IPS-18a (cell line): ENCODE results near the gene ECHDC3.
"Not testable (repeated sequence)": the region's sequence is repeated elsewhere in the genome, so short reads cannot be mapped to it uniquely, and the experiment has no call there.

Experiments used
- H3K27ac ChIP-seq: one replicate; pipeline ENCODE4 v1.5.1; 2013; ENCODE audit warnings: low read length
- H3K27me3 ChIP-seq: one replicate; pipeline ENCODE4 v1.6.1; 2013; ENCODE audit warnings: mild to moderate bottlenecking, low read length; ENCODE audit not compliant: control insufficient read depth, insufficient read depth
- H3K36me3 ChIP-seq: one replicate; pipeline ENCODE4 v1.6.1; 2013; ENCODE audit warnings: low read depth, low read length; ENCODE audit not compliant: control insufficient read depth
- H3K4me1 ChIP-seq: one replicate; pipeline ENCODE4 v1.6.1; 2013; ENCODE audit warnings: low read depth, low read length; ENCODE audit not compliant: control insufficient read depth
- H3K4me3 ChIP-seq: one replicate; pipeline ENCODE4 v1.5.1; 2013; ENCODE audit warnings: low read length
- H3K9ac ChIP-seq: one replicate; pipeline ENCODE4 v1.6.1; 2013; ENCODE audit warnings: mild to moderate bottlenecking, low read length, moderate library complexity
- H3K9me3 ChIP-seq: one replicate; pipeline ENCODE4 v1.6.1; 2013; ENCODE audit warnings: low read depth, low read length; ENCODE audit not compliant: control insufficient read depth

The ECHDC3 gene

DNA sequence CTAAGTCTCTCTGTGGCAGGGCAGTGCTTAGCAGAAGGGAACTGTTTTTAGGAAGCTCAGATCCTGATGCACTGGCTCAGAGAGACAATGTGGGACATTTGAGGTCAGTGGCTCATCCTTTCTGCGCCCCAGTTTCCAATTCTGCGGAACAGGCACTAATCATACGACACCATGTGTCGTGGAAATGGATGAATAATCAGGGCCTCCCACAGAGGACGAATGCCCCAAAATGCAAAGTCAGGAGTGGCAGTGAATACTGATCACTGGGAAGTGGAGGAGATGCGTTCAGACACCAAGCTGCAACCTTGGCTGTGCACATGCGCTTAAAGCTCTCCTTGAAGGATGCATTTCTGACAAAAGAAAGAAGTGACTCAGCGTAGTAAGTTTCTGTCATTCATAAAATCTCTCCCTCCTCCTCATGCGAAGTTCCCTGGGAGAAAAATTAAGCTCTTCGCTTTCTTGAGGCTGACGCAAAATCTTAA is 21.9 kb upstream of the ECHDC3 start:
- H3K9ac ChIP-seq = no peak overlapping the region
- no peak overlapping the region for H3K4me3 ChIP-seq
- no peaks in the 10 kb centered on the region for H3K36me3 ChIP-seq
- H3K9me3 ChIP-seq = no peaks in the 10 kb centered on the region
- no peak overlapping the region for H3K27ac ChIP-seq
- H3K4me1 ChIP-seq = no peaks in the 10 kb centered on the region
- H3K27me3 ChIP-seq = no peaks in the 10 kb centered on the region

GRCh38 chr10:11721806-11722205 is 20.4 kb upstream of the ECHDC3 start:
- no peak overlapping the region for H3K27ac ChIP-seq
- H3K36me3 ChIP-seq = no peaks in the 10 kb centered on the region
- H3K9me3 ChIP-seq = no peaks in the 10 kb centered on the region

DNA sequence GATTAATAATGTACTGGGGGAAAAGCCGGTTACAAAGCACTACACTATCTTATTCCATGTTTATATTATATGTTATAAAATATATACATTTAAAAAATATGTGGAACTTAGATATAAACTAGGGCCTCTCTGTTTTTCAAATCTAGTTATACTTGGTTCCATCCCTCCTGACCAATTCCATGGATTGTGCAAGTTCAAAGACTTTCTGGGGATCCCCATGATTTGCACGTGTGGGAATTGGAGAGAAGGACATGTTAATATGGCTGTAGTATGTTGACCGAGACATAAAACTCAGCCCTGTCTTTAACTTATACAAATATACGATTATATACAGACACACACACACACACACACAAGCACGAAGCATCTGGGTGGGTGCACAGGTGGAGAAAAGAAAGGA is 18.8 kb upstream of the ECHDC3 start:
- Histone ChIP-seq H3K36me3 (no peaks in the 10 kb centered on the region), H3K27ac (no peak overlapping the region), H3K27me3 (no peaks in the 10 kb centered on the region), H3K4me1 (no peaks in the 10 kb centered on the region), H3K9ac (no peak overlapping the region), H3K4me3 (no peak overlapping the region), H3K9me3 (no peaks in the 10 kb centered on the region)

More at GRCh38 chr10:11721806-11722205, 20.4 kb upstream of the ECHDC3 start:
- Histone ChIP-seq H3K27me3 (no peaks in the 10 kb centered on the region), H3K9ac (no peak overlapping the region), H3K4me3 (no peak overlapping the region), H3K4me1 (no peaks in the 10 kb centered on the region)

GRCh38 chr10:11724938-11725776 is 17.0 kb upstream of the ECHDC3 start:
- Histone ChIP-seq H3K9me3 (no peaks in the 10 kb centered on the region), H3K4me1 (no peaks in the 10 kb centered on the region), H3K27me3 (no peaks in the 10 kb centered on the region), H3K36me3 (no peaks in the 10 kb centered on the region), H3K27ac (no peak overlapping the region), H3K4me3 (no peak overlapping the region), H3K9ac (no peak overlapping the region)

DNA sequence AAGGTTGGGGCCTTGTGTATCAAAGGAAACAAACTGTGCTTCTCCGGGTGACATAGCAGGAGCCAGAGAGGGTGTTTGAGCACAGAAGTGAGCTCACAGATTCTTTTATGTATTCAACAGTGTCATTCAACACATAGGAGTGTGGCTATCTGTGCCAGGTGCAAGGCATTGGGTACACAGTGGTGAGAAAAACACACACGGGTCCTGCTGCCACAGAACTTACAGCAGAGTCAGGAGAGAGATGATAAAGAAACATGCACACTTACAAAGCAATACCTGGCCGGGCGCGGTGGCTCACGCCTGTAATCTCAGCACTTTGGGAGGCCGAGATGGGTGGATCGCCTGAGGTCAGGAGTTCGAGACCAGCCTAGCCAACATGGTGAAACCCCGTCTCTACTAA is 16.3 kb upstream of the ECHDC3 start:
- no peaks in the 10 kb centered on the region for H3K9me3 ChIP-seq
- H3K27me3 ChIP-seq = no peaks in the 10 kb centered on the region
- no peaks in the 10 kb centered on the region for H3K4me1 ChIP-seq
- H3K4me3 ChIP-seq = no peak overlapping the region
- no peaks in the 10 kb centered on the region for H3K36me3 ChIP-seq
- H3K9ac ChIP-seq = no peak overlapping the region
- H3K27ac ChIP-seq = no peak overlapping the region

GRCh38 chr10:11727563-11727962 is 14.6 kb upstream of the ECHDC3 start:
- H3K36me3 ChIP-seq = no peaks in the 10 kb centered on the region
- H3K9ac ChIP-seq = no peak overlapping the region
- H3K27ac ChIP-seq = no peak overlapping the region
- H3K4me1 ChIP-seq = no peaks in the 10 kb centered on the region
- no peak overlapping the region for H3K4me3 ChIP-seq
- H3K27me3 ChIP-seq = no peaks in the 10 kb centered on the region
- no peaks in the 10 kb centered on the region for H3K9me3 ChIP-seq

DNA sequence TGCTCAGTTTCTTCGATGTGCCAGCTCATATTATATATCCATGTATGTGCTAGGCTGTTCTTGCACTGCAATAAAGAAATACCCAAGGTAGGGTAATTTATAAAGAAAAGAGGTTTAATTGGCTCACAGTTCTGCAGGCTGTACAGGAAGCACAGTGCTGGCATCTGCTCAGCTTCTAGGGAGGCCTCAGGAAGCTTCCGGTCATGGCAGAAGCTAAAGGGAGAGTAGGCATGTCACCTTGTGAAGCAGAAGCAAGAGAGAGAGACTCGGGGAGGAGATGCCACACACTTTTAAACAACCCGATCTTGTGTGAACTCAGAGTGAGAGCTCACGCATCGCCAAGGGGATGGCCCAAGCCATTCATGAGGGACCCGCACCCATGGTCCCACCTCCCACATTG is 13.8 kb upstream of the ECHDC3 start:
- no peaks in the 10 kb centered on the region for H3K27me3 ChIP-seq
- H3K9ac ChIP-seq = no peak overlapping the region
- H3K9me3 ChIP-seq = no peaks in the 10 kb centered on the region
- no peaks in the 10 kb centered on the region for H3K36me3 ChIP-seq
- no peak overlapping the region for H3K4me3 ChIP-seq
- no peak overlapping the region for H3K27ac ChIP-seq
- H3K4me1 ChIP-seq = no peaks in the 10 kb centered on the region

- H3K4me1 ChIP-seq = no peaks in the 10 kb centered on the region
- no peaks in the 10 kb centered on the region for H3K9me3 ChIP-seq
Measured at GRCh38 chr10:11729790-11730315, 12.3 kb upstream of the ECHDC3 start.

GRCh38 chr10:11730779-11731178 is 11.4 kb upstream of the ECHDC3 start:
- Histone ChIP-seq H3K27me3 (no peaks in the 10 kb centered on the region), H3K9ac (no peak overlapping the region), H3K36me3 (no peaks in the 10 kb centered on the region), H3K27ac (no peak overlapping the region), H3K4me3 (no peak overlapping the region), H3K9me3 (no peaks in the 10 kb centered on the region), H3K4me1 (no peaks in the 10 kb centered on the region)

More at GRCh38 chr10:11729790-11730315, 12.3 kb upstream of the ECHDC3 start:
- no peaks in the 10 kb centered on the region for H3K27me3 ChIP-seq
- H3K4me3 ChIP-seq = no peak overlapping the region
- no peak overlapping the region for H3K27ac ChIP-seq
- H3K36me3 ChIP-seq = no peaks in the 10 kb centered on the region
- no peak overlapping the region for H3K9ac ChIP-seq

GRCh38 chr10:11736767-11737166 is 5.4 kb upstream of the ECHDC3 start:
- not testable (repeated sequence) for H3K9me3 ChIP-seq, H3K27ac ChIP-seq, H3K4me1 ChIP-seq, H3K36me3 ChIP-seq, H3K9ac ChIP-seq
- Histone ChIP-seq H3K27me3 (peaks cover 11% of the 10 kb centered on the region), H3K4me3 (peak overlapping the region; percentile 55)

- not testable (repeated sequence) for H3K9me3 ChIP-seq, H3K27ac ChIP-seq, H3K36me3 ChIP-seq, H3K4me1 ChIP-seq
- Histone ChIP-seq H3K9ac (peak overlapping the region; percentile 22), H3K27me3 (peaks cover 11% of the 10 kb centered on the region), H3K4me3 (peak overlapping the region; percentile 55)
Measured at GRCh38 chr10:11737258-11738032, 4.7 kb upstream of the ECHDC3 start.
